Muscle layer of colon (tissue), 2 donors: Measurements from ENCODE around the gene FANCE.
A peak's percentile ranks its signal among the peaks of the same experiment; 100 is the strongest.

ENCODE experiments used
- H3K27ac ChIP-seq: one replicate; pipeline ENCODE4 v1.7.0; 2013; ENCODE audit warnings: low read depth, mild to moderate bottlenecking, low read length, moderate library complexity
- H3K27me3 ChIP-seq, 2 donors: one replicate each; pipeline ENCODE4 v1.7.0; 2013; ENCODE audit warnings: low read length in 2 of 2, mild to moderate bottlenecking in 2 of 2; ENCODE audit not compliant: insufficient read depth in 2 of 2, control insufficient read depth in 1 of 2
- H3K36me3 ChIP-seq: one replicate; pipeline ENCODE4 v1.7.0; 2013; ENCODE audit warnings: mild to moderate bottlenecking, low read length; ENCODE audit not compliant: insufficient read depth
- H3K4me1 ChIP-seq: one replicate; pipeline ENCODE4 v1.7.0; 2013; ENCODE audit warnings: mild to moderate bottlenecking, low read length; ENCODE audit not compliant: insufficient read depth
- H3K4me3 ChIP-seq, 2 donors: one replicate each; pipeline ENCODE4 v1.7.0; 2013; ENCODE audit warnings: low read length in 2 of 2, low read depth in 1 of 2, mild to moderate bottlenecking in 1 of 2, moderate library complexity in 1 of 2
- H3K9ac ChIP-seq: one replicate; pipeline ENCODE4 v1.7.0; 2013; ENCODE audit warnings: low read length
- H3K9me3 ChIP-seq: one replicate; pipeline ENCODE4 v1.7.0; 2013; ENCODE audit warnings: mild to moderate bottlenecking, low read length
- donor health status: abdominal sarcoma.
- donor health status: Adenocarcinoma of cecum.

The FANCE gene

DNA sequence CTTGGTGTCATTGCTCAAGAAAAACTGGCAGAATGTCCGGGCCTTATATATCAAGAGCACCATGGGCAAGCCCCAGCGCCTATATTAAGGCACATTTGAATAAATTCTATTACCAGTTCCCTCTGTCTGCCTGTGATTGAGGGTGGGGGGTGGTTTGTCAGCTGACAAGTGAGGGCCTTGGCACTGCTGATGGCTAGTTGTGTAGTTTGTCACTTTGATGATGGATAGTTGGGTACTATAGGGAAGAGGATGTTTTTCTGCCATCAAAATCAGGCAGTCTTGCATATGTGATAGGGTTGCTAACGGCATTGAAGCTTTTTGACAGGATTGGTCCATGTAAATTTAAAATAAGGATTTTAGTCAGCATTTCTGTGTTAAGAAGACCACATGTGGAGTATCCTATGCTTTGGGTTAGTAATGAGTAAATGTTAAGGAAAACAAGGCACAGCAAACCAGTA is 18.6 kb downstream of the FANCE start:
- H3K4me3 ChIP-seq: peak overlapping the region in 1 of 2 donors; percentile 4
- H3K4me1 ChIP-seq: peaks cover 29% of the 10 kb centered on the region
- H3K36me3 ChIP-seq: peaks cover 55% of the 10 kb centered on the region
- no peaks in the 10 kb centered on the region for H3K9me3 ChIP-seq
- H3K9ac ChIP-seq: no peak overlapping the region
- H3K27me3 ChIP-seq: no peaks in the 10 kb centered on the region
- peak overlapping the region; percentile 93 for H3K27ac ChIP-seq

DNA sequence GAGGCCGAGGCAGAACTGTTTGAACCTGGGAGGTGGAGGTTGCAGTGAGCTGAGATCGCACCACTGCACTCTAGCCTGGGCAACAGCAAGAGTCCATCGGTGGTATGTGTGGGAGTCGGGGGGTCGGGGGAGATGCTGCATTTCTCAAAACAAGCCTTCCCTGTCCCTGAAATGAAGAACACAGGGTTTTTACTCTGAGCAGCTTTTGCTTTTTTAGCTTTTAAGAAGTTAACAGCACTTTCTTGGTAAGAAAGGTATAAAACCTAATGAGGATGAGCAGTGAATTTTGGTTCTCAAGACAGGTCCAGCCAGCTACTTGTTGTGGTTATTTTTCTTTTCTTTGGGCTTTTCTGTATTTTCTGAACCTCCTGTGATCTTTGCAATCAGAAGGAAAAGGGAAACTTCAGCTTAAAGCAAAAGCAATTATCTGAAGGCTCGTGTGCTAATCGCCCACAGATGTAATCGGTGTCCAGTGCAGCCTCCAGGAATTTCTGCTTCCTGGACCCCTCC is 19.8 kb downstream of the FANCE start:
- Histone ChIP-seq H3K4me1 (peaks cover 29% of the 10 kb centered on the region), H3K36me3 (peaks cover 62% of the 10 kb centered on the region), H3K9me3 (no peaks in the 10 kb centered on the region), H3K27me3 (no peaks in the 10 kb centered on the region), H3K9ac (no peak overlapping the region), H3K4me3 (no peak overlapping the region), H3K27ac (no peak overlapping the region)

DNA sequence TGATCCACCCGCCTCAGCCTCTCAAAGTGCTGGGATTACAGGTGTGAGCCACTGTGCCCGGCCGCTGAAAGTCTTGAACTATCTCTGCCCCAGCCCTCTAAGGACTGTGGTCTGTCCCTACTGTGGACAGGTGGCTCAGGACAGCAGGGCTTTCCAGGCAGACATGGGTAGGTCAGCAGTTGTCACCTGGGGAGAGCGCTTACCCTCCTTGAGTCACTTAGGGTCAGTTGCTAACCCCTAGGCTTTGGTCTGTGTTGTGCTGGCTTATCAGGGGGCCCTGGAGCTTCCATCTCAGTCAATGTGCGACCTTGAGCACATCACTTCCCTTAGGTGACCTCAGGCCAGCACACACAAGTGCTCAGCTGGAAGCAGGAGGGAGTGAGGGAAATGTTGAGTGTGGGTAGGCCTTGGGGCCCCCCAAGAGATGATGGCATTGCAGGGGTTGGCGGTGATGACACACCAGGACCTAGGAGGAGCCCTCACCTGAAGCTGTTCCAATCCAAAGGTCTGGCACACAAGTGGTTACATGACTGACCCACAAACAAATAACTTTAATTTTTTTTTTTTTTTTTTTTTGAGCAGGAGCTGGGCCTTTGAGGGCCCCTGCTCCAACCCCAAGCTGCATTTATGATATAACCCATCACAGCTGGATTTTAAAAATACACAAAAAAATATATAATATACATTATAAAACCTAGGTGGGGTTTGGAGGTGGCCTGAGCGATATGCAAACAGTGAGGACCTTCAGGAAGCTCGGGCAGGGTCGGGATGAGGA is 21.1 kb downstream of the FANCE start:
- peaks cover 29% of the 10 kb centered on the region for H3K4me1 ChIP-seq
- H3K27me3 ChIP-seq: no peaks in the 10 kb centered on the region
- H3K9ac ChIP-seq: no peak overlapping the region
- no peak overlapping the region for H3K4me3 ChIP-seq
- H3K27ac ChIP-seq: no peak overlapping the region
- peaks cover 75% of the 10 kb centered on the region for H3K36me3 ChIP-seq
- no peaks in the 10 kb centered on the region for H3K9me3 ChIP-seq

DNA sequence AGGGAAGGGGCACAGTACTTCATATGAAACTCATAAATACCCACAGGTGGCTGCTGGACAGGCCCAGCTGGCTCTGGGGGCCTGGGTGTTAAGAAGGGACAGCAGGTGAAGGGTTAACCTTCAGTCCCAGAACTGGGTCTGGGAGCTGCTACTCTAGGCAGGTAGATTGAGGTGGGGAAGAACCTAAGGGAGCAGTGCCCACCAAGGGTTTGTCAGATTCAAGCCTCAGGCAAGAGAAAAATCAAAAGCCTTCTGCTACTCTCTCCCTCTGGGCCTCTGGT is 21.7 kb downstream of the FANCE start:
- Histone ChIP-seq H3K27me3 (no peaks in the 10 kb centered on the region), H3K4me1 (peaks cover 29% of the 10 kb centered on the region), H3K36me3 (peaks cover 79% of the 10 kb centered on the region), H3K4me3 (no peak overlapping the region), H3K27ac (no peak overlapping the region), H3K9ac (no peak overlapping the region), H3K9me3 (no peaks in the 10 kb centered on the region)

DNA sequence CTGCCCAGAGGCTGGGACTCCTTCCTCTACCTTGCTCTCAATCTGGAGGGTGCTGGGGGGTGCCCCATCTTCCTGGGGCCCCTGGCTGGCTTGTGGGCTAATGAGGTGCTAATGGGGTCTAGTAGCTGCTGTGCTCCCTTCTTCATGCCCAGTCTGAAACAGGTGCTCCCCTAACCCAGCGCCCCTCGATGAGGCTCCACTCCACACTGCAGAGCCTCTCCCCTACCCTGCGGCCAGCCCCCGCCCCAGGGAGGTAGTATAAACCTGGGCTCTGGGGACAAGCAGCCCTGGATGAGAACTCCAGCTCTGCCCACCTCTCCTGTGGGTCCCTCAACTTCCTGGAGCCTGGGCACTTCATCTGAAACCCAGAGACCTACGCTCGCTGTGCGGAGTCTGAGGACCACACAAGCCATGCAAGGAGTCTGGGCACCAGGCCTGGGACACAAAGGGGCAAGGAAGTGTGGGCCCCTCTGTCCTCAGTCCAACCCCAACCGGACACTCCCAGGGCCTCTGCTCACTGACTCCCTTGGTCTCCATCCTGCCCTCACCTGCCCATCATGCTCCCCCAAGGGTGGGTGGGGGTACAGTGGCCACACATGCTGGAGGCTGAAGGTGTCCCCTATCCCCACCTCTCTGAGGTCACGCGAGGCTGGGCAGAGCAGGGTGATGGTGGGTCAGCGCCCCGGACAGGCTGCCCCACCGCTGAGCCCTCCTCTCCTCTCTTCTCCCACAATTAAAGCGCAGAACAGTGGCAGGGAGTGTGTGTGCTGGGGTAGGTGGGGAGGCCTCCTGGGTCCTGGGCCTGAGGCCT is 22.2 kb downstream of the FANCE start:
- no peaks in the 10 kb centered on the region for H3K9me3 ChIP-seq
- peaks cover 29% of the 10 kb centered on the region for H3K4me1 ChIP-seq
- no peak overlapping the region for H3K4me3 ChIP-seq
- no peak overlapping the region for H3K27ac ChIP-seq
- H3K9ac ChIP-seq: no peak overlapping the region
- peaks cover 84% of the 10 kb centered on the region for H3K36me3 ChIP-seq
- no peaks in the 10 kb centered on the region for H3K27me3 ChIP-seq

DNA sequence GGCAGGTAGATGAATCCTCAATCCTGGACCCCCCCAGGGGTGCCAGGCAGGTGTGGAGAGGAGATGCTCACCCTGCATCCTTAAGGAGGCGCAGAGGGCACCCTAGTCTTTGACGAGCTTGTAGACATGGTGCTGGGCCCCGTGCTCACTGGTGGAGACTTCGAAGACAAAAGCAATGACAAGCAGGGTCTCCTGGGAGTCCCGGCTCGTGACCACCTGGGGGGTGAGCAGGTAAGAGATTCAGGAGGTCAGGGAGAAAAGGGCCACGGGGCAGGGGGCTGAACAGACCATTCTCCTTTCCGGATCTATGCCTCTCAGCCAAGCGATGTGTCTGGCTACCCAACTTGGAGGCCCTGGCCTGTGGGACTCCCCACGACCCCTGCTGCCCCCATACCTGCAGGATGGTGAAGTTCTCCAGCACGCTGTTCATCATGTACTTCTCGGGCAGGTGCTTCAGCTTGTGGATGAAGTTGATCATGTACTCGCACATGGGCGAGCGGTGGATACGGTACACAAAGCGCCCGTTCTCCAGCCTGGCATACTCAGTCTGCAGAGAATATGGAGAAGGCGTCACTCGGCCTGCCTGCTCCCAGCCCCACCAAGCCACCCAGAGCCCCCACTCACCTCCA is 22.9 kb downstream of the FANCE start:
- H3K9ac ChIP-seq: no peak overlapping the region
- no peaks in the 10 kb centered on the region for H3K27me3 ChIP-seq
- no peak overlapping the region for H3K27ac ChIP-seq
- H3K4me1 ChIP-seq: peaks cover 22% of the 10 kb centered on the region
- no peak overlapping the region for H3K4me3 ChIP-seq
- H3K9me3 ChIP-seq: no peaks in the 10 kb centered on the region
- peaks cover 84% of the 10 kb centered on the region for H3K36me3 ChIP-seq

DNA sequence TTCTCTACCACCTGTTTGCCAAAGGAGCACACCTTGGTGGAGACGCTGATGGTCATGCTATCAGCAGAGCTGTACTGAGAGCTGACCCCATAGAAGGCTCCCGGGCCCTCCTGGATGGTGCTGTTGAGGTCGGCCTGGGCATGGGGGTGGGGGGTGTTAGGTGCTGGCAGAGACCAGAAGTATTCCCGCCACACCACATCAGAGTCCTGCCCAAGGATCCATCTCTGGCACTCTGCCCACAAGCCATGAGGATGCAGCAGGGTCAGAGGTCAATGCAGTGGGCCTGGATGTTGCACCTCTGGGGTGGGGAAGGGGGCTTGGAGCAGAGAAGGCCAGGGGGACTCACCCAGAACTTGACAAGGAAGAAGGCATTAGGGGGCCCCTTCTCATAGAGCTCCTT is 23.4 kb downstream of the FANCE start:
- Histone ChIP-seq H3K36me3 (peaks cover 82% of the 10 kb centered on the region), H3K9ac (no peak overlapping the region), H3K27ac (no peak overlapping the region), H3K27me3 (no peaks in the 10 kb centered on the region), H3K4me1 (peaks cover 17% of the 10 kb centered on the region), H3K4me3 (no peak overlapping the region), H3K9me3 (no peaks in the 10 kb centered on the region)

DNA sequence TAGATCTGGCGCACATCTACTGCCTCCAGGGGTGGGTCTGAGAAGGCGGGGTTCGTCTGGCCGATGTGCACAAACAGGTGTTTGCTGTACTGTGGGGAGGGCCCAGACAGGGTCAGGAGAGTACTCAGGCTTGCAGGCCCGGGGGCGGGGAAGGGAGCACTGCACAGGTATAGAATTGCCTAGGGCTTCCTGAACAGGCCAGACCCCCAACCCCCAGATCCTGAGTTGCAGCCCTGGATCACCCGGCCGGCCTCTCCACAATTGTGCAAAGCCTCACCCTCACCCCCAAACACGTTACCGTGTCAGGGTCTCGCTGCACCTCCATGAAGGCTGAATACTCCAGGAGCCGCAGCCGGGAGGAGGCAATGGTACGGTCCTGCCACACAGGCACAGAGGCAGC is 23.9 kb downstream of the FANCE start:
- H3K4me1 ChIP-seq: peaks cover 13% of the 10 kb centered on the region
- peaks cover 82% of the 10 kb centered on the region for H3K36me3 ChIP-seq
- H3K27ac ChIP-seq: no peak overlapping the region
- H3K27me3 ChIP-seq: no peaks in the 10 kb centered on the region
- H3K4me3 ChIP-seq: no peak overlapping the region
- no peaks in the 10 kb centered on the region for H3K9me3 ChIP-seq
- H3K9ac ChIP-seq: no peak overlapping the region

DNA sequence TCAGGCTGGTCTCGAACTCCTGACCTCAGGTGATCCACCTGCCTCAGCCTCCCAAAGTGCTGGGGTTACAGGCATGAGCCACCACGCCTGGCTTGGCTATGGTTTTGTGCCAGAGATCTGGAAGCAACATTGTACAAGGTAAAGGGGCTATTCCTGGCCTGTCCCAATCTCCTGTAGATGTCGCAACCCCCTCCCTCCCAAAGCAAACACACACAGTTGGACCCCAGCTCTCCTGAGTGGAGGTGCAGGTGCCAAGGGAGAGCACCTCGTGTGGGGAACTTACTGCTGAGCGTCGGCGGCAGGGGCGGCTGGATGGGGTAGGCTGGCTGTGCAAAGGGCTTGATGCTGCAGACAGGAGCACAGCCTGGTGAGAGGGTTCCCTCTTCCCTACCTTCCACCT is 24.9 kb downstream of the FANCE start:
- no peak overlapping the region for H3K4me3 ChIP-seq
- H3K36me3 ChIP-seq: peaks cover 79% of the 10 kb centered on the region
- H3K9ac ChIP-seq: no peak overlapping the region
- H3K27me3 ChIP-seq: no peaks in the 10 kb centered on the region
- no peaks in the 10 kb centered on the region for H3K9me3 ChIP-seq
- peaks cover 9% of the 10 kb centered on the region for H3K4me1 ChIP-seq
- no peak overlapping the region for H3K27ac ChIP-seq

DNA sequence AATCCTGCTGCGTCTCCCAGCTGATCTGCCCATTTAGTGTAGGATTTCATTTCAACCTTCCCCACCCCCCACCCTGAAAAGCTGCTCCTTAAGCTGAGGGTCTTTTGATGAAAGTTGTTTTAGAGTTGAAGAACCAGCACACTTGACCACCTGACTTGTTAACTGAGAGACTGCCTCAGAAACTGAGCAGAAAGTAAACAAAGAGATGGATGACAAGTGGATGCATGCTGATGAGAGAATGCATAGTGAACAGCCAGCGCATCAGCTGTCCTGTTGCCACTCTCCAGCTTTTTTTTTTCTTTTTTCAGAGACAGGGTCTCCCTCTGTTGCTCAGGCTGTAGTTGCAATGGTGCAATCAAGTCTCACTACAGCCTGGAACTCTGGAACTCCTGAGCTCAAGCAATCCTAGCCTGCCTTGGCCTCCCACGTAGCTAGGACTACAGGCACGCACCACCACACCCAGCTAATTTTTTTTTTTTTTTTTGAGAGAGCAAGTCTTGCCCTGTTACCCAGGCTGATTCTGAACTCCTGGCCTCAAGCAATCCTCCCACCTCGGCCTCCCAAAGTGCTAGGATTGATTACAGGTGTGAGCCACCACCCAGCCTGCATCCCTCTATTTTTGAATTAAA is 25.5 kb downstream of the FANCE start:
- Histone ChIP-seq H3K4me3 (no peak overlapping the region), H3K36me3 (peaks cover 76% of the 10 kb centered on the region)

DNA sequence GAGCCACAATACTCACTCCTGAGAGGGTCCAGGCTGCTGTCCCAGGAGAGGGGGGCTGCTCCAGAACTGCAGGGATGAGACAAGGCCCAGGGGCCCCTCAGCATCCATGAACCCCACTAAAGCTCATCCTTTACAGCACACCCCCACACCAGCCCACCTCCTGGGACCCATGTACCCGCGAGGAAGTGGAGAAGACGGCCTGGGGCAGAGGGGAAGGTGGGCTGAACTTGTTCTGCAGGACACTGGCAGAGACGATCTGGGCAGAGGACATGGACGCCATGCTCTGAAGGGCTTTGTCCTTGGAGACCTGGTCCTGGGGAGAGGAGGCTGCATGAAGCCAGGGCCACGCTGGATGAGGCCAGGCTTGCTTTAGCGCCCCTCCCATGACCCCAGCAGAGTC is 26.1 kb downstream of the FANCE start:
- peaks cover 6% of the 10 kb centered on the region for H3K4me1 ChIP-seq
- no peak overlapping the region for H3K9ac ChIP-seq
- peaks cover 78% of the 10 kb centered on the region for H3K36me3 ChIP-seq
- H3K27me3 ChIP-seq: no peaks in the 10 kb centered on the region
- H3K27ac ChIP-seq: no peak overlapping the region
- no peak overlapping the region for H3K4me3 ChIP-seq
- no peaks in the 10 kb centered on the region for H3K9me3 ChIP-seq

More for the DNA sequence above, 25.5 kb downstream of the FANCE start:
- Histone ChIP-seq H3K4me1 (peaks cover 5% of the 10 kb centered on the region), H3K9me3 (no peaks in the 10 kb centered on the region), H3K27me3 (no peaks in the 10 kb centered on the region), H3K27ac (no peak overlapping the region), H3K9ac (no peak overlapping the region)
